Fibroblast of lung (primary cell): ENCODE results near the gene FAM13A.
"Not testable (repeated sequence)": the region's sequence is repeated elsewhere in the genome, so short reads cannot be mapped to it uniquely, and the experiment has no call there.

Experiments used
- EZH2 ChIP-seq: IDR thresholded peaks from 2 replicates; pipeline ENCODE4 v1.5.1; 2012; ENCODE audit warnings: low read length, control low read depth, mild to moderate bottlenecking; ENCODE audit errors: missing control alignments
- TF ChIP-seq, protein P1 (sequence below), 2 donors: IDR thresholded peaks in 1 of 2; conservative IDR thresholded peaks in 1 of 2; 1 replicate in 1 of 2; 2 replicates in 1 of 2; pipeline ENCODE4 v1.5.1; 2011 to 2012; ENCODE audit warnings: low read length in 2 of 2, control low read depth in 1 of 2, inconsistent platforms in 1 of 2, low read depth in 1 of 2, mild to moderate bottlenecking in 1 of 2

DNA sequence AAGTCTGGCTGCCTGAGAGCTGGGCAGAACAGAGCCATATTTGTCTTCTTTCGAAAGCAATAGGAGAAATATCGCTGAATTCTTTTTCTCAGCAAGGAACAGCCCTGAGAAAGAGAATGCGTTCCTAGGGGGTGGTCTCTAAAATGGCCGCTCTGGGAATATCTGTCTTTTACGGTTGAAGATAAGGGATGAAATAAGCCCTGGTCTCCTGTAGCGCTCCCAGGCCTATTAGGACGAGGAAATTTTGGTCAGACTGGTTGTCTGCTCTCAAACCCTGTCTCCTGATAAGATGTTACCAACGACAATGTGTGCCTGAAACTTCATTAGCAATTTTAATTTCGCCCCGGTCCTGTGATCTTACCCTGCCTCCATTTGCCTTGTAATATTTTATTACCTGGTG is 42.1 kb downstream of the FAM13A start:
- not testable (repeated sequence) for TF ChIP-seq EZH2
- TF ChIP-seq, protein P1, sequence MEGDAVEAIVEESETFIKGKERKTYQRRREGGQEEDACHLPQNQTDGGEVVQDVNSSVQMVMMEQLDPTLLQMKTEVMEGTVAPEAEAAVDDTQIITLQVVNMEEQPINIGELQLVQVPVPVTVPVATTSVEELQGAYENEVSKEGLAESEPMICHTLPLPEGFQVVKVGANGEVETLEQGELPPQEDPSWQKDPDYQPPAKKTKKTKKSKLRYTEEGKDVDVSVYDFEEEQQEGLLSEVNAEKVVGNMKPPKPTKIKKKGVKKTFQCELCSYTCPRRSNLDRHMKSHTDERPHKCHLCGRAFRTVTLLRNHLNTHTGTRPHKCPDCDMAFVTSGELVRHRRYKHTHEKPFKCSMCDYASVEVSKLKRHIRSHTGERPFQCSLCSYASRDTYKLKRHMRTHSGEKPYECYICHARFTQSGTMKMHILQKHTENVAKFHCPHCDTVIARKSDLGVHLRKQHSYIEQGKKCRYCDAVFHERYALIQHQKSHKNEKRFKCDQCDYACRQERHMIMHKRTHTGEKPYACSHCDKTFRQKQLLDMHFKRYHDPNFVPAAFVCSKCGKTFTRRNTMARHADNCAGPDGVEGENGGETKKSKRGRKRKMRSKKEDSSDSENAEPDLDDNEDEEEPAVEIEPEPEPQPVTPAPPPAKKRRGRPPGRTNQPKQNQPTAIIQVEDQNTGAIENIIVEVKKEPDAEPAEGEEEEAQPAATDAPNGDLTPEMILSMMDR (conservative IDR thresholded peaks at IDR 0.05 in 1 of 2, IDR thresholded peaks at IDR 0.05 in 1 of 2; ENCODE audit: low read depth in 1 of 2, low read length in 2 of 2) = not testable (repeated sequence)
